Stimulated activated CD8-positive, alpha-beta memory T cell treated with anti-CD3 and anti-CD28 coated beads, Interleukin-15, amount 100 ng/mL, for 4 hours (primary cell): ENCODE data around the gene ZC3H18.

ENCODE experiments used
- DNase-seq, 2 donors: peaks; one replicate each; pipeline ENCODE4 v3.0.0-alpha.2; 2020; ENCODE audit warnings: low read depth in 2 of 2

Gene ZC3H18

GRCh38 chr16:88580371-88580770 is 10.2 kb downstream of the ZC3H18 start:
- no peak for DNase-seq

GRCh38 chr16:88581033-88581432 is 10.8 kb downstream of the ZC3H18 start:
- DNase-seq = no peak

GRCh38 chr16:88582912-88583575 is 12.8 kb downstream of the ZC3H18 start:
- no peak for DNase-seq

GRCh38 chr16:88584676-88585075 is 14.5 kb downstream of the ZC3H18 start:
- DNase-seq = no peak

- no peak for DNase-seq
Observed at GRCh38 chr16:88585269-88585668, 15.1 kb downstream of the ZC3H18 start.

GRCh38 chr16:88585927-88586581 is 15.9 kb downstream of the ZC3H18 start:
- DNase-seq = no peak

- no peak for DNase-seq
Observed at GRCh38 chr16:88588148-88588547, 17.9 kb downstream of the ZC3H18 start.

GRCh38 chr16:88588754-88589153 is 18.6 kb downstream of the ZC3H18 start:
- DNase-seq = no peak

GRCh38 chr16:88589441-88589840 is 19.2 kb downstream of the ZC3H18 start:
- no peak for DNase-seq

- peak; percentile 9 to 41 for DNase-seq
Observed at GRCh38 chr16:88591577-88592021, 21.4 kb downstream of the ZC3H18 start.

GRCh38 chr16:88593061-88593460 is 22.9 kb downstream of the ZC3H18 start:
- DNase-seq = no peak

GRCh38 chr16:88593489-88593888 is 23.3 kb downstream of the ZC3H18 start:
- no peak for DNase-seq

- DNase-seq = no peak
Observed at GRCh38 chr16:88593910-88594309, 23.7 kb downstream of the ZC3H18 start.

GRCh38 chr16:88595101-88595500 is 24.9 kb downstream of the ZC3H18 start:
- DNase-seq = no peak

- DNase-seq = no peak
Observed at GRCh38 chr16:88595921-88596320, 25.7 kb downstream of the ZC3H18 start.

- DNase-seq = no peak
Observed at GRCh38 chr16:88596483-88596882, 26.3 kb downstream of the ZC3H18 start.

GRCh38 chr16:88597856-88598491 is 27.8 kb downstream of the ZC3H18 start:
- no peak for DNase-seq

- no peak for DNase-seq
Observed at GRCh38 chr16:88599092-88599733, 29.0 kb downstream of the ZC3H18 start.

- no peak for DNase-seq
Observed at GRCh38 chr16:88599825-88600538, 29.8 kb downstream of the ZC3H18 start.

- no peak for DNase-seq
Observed at GRCh38 chr16:88600539-88600896, 30.3 kb downstream of the ZC3H18 start.

- DNase-seq = no peak
Observed at GRCh38 chr16:88601313-88602036, 31.3 kb downstream of the ZC3H18 start.
